Rectal smooth muscle tissue (tissue), 1 donor: ENCODE data around the gene ITFG1.
"Not testable (repeated sequence)": the region's sequence is repeated elsewhere in the genome, so short reads cannot be mapped to it uniquely, and the experiment has no call there.

ENCODE experiments used
- H3K27ac ChIP-seq: one replicate; pipeline ENCODE4 v1.7.0; 2013; ENCODE audit warnings: low read depth, low read length, inconsistent platforms
- H3K27me3 ChIP-seq: one replicate; pipeline ENCODE4 v1.7.0; 2013; ENCODE audit warnings: low read length; ENCODE audit not compliant: control insufficient read depth, insufficient read depth
- H3K36me3 ChIP-seq: one replicate; pipeline ENCODE4 v1.7.0; 2013; ENCODE audit warnings: low read length; ENCODE audit not compliant: control insufficient read depth, insufficient read depth
- H3K4me1 ChIP-seq: one replicate; pipeline ENCODE4 v1.7.0; 2013; ENCODE audit warnings: low read length; ENCODE audit not compliant: control insufficient read depth, insufficient read depth
- H3K4me3 ChIP-seq: one replicate; pipeline ENCODE4 v1.7.0; 2013; ENCODE audit warnings: low read length
- H3K9ac ChIP-seq: one replicate; pipeline ENCODE4 v1.7.0; 2013; ENCODE audit warnings: low read length

The ITFG1 gene

DNA sequence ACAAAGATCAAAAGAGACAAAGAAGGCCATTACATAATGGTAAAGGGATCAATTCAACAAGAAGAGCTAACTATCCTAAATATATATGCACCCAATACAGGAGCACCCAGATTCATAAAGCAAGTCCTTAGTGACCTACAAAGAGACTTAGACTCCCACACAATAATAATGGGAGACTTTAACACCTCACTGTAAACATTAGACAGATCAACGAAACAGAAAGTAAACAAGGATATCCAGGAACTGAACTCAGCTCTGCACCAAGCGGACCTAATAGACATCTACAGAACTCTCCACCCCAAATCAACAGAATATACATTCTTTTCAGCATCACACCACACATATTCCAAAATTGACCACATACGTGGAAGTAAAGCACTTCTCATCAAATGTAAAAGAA, 20.8 kb downstream of the ITFG1 start:
- not testable (repeated sequence) for H3K27me3 ChIP-seq, H3K36me3 ChIP-seq, H3K9ac ChIP-seq, H3K4me3 ChIP-seq, H3K27ac ChIP-seq, H3K4me1 ChIP-seq

DNA sequence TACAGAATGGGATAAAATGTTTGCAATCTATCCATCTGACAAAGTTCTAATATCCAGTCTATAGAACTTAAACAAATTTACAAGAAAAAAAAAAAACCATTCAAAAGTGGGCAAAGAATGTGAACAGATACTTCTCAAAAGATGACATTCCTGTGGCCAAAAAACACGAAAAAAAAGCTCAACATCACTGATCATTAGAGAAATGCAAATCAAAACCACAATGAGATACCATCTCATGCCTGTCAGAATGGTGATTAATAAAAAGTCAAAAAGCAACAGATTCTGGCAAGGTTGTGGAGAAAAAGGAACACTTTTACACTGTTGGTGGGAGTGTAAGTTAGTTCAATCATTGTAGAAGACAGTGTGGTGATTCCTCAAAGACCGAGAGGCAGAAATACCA, 26.6 kb downstream of the ITFG1 start:
- not testable (repeated sequence) for H3K9ac ChIP-seq, H3K27me3 ChIP-seq, H3K36me3 ChIP-seq, H3K4me1 ChIP-seq, H3K27ac ChIP-seq, H3K4me3 ChIP-seq

DNA sequence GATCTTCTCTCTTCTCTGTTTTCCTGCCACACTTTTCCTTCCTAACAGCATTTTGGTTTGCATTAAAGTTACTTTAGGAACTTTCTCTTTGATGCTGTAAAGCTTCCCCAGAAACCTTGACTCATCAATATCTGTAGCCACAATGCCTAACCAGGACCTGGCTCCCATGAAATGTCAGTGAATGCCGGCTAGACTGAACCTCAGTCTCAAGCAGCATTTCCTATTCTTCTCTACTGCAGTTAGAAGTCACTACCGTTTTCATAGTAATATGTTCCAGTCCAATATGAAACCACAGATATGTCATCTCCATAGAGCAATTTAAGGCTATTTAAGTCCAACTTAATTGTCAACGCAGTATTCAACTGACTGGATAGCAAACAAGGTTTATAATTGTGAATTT, 28.9 kb downstream of the ITFG1 start:
- Histone ChIP-seq H3K27ac (no peak overlapping the region), H3K4me3 (no peak overlapping the region), H3K27me3 (no peaks in the 10 kb centered on the region)

DNA sequence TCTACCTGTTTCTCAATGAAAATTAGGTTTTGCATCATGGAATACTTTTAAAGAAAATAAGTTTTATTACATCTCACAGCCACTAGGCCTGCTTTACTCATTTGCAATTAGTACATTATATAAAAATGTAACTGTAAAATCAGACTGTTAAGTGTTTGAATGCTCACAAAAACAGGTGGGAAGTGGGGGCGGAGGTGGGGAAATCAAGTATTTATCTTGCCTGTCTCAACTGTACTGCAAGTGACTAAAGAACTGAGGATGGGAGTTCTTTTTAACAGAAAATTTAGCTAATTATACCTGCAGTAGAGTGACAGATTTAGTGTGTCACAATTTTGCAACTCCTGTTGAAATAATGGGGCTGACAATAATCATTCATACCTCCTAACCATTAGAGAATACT, 34.1 kb downstream of the ITFG1 start:
- Histone ChIP-seq H3K36me3 (peaks cover 3% of the 10 kb centered on the region), H3K27ac (no peak overlapping the region), H3K4me3 (no peak overlapping the region), H3K27me3 (no peaks in the 10 kb centered on the region), H3K9ac (no peak overlapping the region), H3K4me1 (no peaks in the 10 kb centered on the region)

More for the DNA sequence above, 28.9 kb downstream of the ITFG1 start:
- no peaks in the 10 kb centered on the region for H3K4me1 ChIP-seq
- peaks cover 3% of the 10 kb centered on the region for H3K36me3 ChIP-seq
- H3K9ac ChIP-seq = no peak overlapping the region

DNA sequence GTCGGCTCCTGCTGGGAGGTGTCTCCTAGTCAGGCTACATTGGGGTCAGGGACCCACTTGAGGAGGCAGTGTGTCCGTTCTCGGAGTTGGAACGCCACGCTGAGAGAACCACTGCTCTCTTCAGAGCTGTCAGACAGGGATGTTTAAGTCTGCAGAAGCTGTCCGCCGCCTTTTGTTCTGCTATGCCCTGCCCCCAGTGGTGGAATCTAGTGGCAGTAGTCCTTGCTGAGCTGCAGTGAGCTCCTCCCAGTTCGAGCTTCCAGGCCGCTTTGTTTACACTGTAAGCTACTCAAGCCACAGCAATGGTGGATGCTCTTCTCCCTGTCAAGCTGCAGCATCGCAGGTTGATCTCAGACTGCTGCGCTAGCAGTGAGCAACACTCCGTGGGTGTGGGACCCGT, 36.0 kb downstream of the ITFG1 start:
- H3K4me1 ChIP-seq = no peaks in the 10 kb centered on the region
- peaks cover 5% of the 10 kb centered on the region for H3K36me3 ChIP-seq
- H3K27ac ChIP-seq = no peak overlapping the region
- no peak overlapping the region for H3K4me3 ChIP-seq
- H3K27me3 ChIP-seq = no peaks in the 10 kb centered on the region
- H3K9ac ChIP-seq = no peak overlapping the region

DNA sequence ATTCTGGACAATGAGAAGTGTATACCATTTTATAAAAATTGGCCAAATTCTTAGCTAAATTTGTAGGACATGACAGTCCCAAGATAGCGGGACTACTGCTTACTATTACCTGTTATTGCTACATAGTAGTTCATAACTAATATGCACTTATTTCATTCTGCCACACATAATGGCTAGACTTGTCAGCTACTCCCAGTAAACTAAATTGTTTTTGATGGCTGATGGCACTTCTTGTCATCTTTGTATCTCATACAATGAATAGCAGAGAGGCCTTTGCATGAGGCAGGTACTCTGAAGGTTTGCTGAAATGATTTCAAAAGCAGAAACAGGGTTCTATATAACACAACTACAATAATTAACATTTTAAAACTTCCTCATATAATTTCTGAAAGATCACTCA, 44.0 kb downstream of the ITFG1 start:
- Histone ChIP-seq H3K4me1 (no peaks in the 10 kb centered on the region), H3K36me3 (peaks cover 2% of the 10 kb centered on the region), H3K4me3 (no peak overlapping the region), H3K9ac (no peak overlapping the region), H3K27me3 (no peaks in the 10 kb centered on the region), H3K27ac (no peak overlapping the region)

DNA sequence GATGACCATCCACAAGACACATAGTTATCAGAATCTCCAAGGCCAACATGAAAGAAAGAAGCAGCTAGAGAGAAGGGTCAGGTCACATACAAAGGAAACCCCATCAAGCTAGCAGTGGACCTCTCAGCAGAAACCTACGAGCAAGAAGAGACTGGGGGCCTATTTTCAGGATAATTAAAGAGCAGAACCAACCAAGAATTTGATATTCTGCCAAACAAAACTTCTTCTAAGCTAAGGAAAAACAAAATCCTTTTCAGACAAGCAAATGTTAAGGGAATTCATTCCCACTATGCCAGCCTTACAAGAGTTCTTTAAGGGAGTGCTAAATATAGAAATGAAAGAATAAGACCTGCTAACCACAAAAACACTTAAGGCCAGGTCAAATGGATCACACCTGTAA, 47.8 kb downstream of the ITFG1 start:
- H3K4me3 ChIP-seq = no peak overlapping the region
- no peak overlapping the region for H3K9ac ChIP-seq
- no peaks in the 10 kb centered on the region for H3K27me3 ChIP-seq
- H3K27ac ChIP-seq = no peak overlapping the region
- H3K36me3 ChIP-seq = peaks cover 2% of the 10 kb centered on the region
- H3K4me1 ChIP-seq = no peaks in the 10 kb centered on the region

DNA sequence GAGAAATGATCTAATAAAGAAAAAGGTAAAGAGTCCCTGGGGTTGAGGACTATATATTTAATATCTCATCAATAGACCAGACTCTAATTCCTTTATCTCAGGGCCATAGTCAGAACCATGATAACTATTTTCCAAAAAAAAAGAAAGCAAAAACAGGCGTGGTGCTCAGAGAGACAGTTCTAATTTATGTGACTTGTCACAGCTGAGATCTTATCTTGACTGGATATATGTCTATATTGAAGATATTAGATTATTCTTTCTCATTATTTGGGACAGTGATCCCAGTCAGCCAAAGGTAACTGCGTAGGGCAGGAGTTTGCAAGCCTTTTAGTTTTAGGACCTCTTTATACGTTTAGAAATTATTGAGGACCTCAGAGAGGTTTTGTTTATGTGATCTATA, 52.4 kb downstream of the ITFG1 start:
- H3K27ac ChIP-seq = no peak overlapping the region
- no peaks in the 10 kb centered on the region for H3K4me1 ChIP-seq
- H3K36me3 ChIP-seq = peaks cover 2% of the 10 kb centered on the region
- no peak overlapping the region for H3K4me3 ChIP-seq
- no peak overlapping the region for H3K9ac ChIP-seq
- H3K27me3 ChIP-seq = no peaks in the 10 kb centered on the region

DNA sequence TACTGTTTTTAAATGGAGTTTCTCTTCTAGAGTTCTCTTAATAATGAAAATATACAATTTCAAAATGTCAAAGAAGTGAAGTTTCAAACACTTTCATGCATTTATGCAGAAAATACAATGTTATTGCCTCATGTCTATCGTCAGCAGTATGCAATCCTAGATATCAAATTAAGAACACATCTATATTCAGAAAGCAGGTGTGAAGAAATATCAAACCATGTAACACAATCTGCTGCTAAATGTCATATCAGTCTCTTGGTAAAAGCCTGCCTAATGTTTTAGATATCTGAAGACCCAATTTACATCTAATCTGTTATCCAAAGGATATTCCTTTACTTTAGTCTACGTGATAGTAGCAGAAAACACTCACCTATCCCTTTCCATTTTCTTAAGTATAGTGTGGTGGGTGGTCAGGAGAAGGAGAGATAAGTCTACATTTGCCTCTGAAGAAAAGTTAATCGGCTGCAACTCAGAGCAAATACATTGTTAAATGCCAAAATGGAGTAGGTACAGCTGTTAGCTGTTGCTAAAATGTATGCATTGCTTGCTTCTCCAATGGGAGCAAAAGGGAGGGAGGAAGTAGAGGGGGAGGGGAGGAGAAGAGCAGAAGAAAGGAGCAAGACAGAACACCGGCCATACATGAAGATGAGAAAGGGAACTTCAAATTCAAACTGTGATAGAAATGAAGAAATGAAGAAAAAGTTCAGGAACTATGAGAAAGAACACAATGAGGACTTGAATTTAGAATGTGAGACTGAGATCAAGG, 64.9 kb downstream of the ITFG1 start:
- Histone ChIP-seq H3K4me3 (no peak overlapping the region), H3K27ac (no peak overlapping the region), H3K4me1 (no peaks in the 10 kb centered on the region), H3K27me3 (no peaks in the 10 kb centered on the region), H3K9ac (no peak overlapping the region), H3K36me3 (no peaks in the 10 kb centered on the region)

DNA sequence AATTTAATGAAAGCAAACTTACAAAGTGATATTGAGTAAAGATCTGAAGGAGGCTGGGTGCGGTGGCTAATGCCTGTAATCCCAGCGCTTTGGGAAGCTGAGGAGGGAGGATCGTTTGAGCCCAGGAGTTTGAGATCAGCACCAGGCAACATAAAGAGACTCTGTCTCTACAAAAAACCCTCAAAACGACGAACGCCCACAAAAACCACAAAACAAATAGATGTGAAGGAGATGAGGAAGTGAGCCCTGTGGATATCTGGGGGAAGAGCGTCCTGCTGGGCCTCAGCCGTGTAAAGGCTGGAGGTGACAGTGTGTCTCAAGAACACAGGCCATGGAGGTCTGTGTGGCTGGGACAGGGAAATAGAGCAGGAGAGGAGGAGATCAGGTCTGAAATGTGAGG, 68.8 kb downstream of the ITFG1 start:
- Histone ChIP-seq H3K4me3 (no peak overlapping the region), H3K36me3 (no peaks in the 10 kb centered on the region), H3K9ac (no peak overlapping the region)

DNA sequence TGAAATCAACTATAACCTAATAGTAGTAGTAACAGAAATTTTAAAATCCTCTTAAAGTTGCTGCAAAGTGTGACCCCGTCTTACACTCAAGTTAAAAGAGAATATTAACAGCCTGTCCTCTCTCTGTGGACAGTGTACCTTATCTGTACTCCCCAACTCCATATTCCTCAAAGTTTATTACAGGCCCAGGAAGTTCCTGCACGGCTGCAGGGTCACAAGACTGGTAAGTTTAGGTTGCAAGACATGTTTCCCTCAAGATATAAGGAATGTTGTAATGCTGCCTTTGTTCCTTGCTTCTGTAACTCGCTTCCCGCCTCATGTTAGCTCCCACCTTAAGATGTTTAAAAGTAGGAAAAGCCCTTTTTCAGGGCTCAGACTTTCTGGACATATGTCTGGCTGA, 72.2 kb downstream of the ITFG1 start:
- Histone ChIP-seq H3K36me3 (no peaks in the 10 kb centered on the region), H3K27me3 (no peaks in the 10 kb centered on the region), H3K9ac (no peak overlapping the region), H3K27ac (no peak overlapping the region), H3K4me3 (no peak overlapping the region), H3K4me1 (no peaks in the 10 kb centered on the region)

More for the DNA sequence above, 68.8 kb downstream of the ITFG1 start:
- no peaks in the 10 kb centered on the region for H3K4me1 ChIP-seq
- no peak overlapping the region for H3K27ac ChIP-seq
- H3K27me3 ChIP-seq = no peaks in the 10 kb centered on the region

DNA sequence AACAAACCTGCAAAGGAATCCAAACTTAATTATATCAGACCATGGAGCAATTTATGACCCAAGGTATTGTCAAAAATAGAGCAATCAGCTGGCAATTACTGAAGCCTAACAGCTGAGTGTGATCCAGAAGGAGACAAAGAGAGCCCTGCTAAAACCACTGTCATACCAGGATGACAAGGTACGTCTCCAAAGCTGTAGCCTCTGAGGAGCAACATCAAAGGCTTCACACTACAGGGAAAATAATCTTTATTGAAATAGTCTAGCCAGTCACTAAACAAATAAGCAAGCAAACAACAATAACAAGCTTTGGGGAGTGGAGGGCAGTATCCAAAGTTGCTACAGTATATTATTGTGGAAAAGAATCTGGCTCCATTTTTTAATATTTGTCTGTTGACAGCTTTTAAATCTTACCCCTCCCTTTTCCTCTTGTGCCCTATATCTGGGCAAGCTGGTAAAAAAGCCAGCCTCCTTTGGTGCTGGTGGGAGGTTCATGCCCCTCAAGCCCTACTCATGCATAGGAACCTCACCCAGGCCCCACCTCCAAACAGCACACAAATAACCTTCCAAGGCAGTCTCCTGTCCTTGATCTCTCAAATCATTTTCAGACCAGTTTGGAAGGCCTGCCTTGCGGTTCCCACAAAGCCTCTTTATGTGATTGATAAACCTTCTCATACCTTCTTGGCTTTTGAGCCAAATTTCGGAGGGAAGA, 73.7 kb downstream of the ITFG1 start:
- Histone ChIP-seq H3K36me3 (no peaks in the 10 kb centered on the region), H3K27ac (no peak overlapping the region), H3K9ac (no peak overlapping the region), H3K27me3 (no peaks in the 10 kb centered on the region), H3K4me1 (no peaks in the 10 kb centered on the region), H3K4me3 (no peak overlapping the region)

DNA sequence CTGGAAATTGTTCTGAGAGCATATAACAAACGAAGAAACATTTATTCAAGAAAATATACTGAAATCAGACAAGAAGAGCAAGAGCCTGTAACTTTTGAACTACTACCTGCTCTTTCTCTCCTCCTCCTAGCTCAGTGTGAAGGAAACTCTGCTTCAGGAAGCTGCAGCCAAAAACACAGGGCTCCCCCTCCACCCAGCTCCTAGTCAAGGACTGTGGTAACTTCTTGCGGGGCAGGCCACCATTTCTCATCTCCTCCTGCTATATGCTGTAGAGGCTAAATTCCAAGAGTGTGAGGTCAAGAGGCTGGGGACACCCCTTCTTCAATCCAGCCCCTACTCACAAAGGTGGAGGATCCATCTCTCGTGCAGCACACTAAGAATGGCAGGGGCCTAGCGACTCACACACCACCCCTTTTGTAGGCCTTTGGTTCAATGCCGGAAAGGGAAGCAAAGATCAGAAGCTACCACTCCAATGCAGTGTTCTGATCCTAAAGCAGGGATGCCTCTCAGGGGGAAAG, 74.6 kb downstream of the ITFG1 start:
- no peaks in the 10 kb centered on the region for H3K4me1 ChIP-seq
- H3K9ac ChIP-seq = no peak overlapping the region
- H3K36me3 ChIP-seq = no peaks in the 10 kb centered on the region
- no peak overlapping the region for H3K4me3 ChIP-seq
- H3K27ac ChIP-seq = no peak overlapping the region
- H3K27me3 ChIP-seq = no peaks in the 10 kb centered on the region
